Suprapubic skin (tissue), 3 donors: Measurements from ENCODE around the gene EFR3B.

Experiments
- CTCF ChIP-seq, 2 donors: fragments of 200-600 bp in 1 of 2; fragments of 450-650 bp in 1 of 2; sonication (generic) in 1 of 2; IDR thresholded peaks; one replicate each; pipeline ENCODE4 v1.5.1; 2016 to 2019; ENCODE audit warnings: antibody characterized with exemption in 2 of 2, mild to moderate bottlenecking in 1 of 2, moderate library complexity in 1 of 2
- EP300 ChIP-seq: sonication (generic); formaldehyde crosslinking; IDR thresholded peaks from one replicate; pipeline ENCODE4 v1.6.1; 2017; ENCODE audit warnings: antibody characterized with exemption

GRCh38 chr2:25131567-25132298 is 89.9 kb downstream of the EFR3B start:
- TF ChIP-seq CTCF (IDR thresholded peaks at IDR 0.05) = no peak
- TF ChIP-seq EP300 = no peak
